Duodenal mucosa (tissue), 2 donors: ENCODE data around the gene NGFR.
A peak's percentile ranks its signal among the peaks of the same experiment; 100 is the strongest.

Experiments used
- H3K27ac ChIP-seq: one replicate; pipeline ENCODE4 v1.7.0; 2013; ENCODE audit warnings: low read depth, low read length
- H3K27me3 ChIP-seq, 2 donors: one replicate each; pipeline ENCODE4 v1.7.0; 2013; ENCODE audit warnings: low read length in 2 of 2, control low read depth in 1 of 2; ENCODE audit not compliant: insufficient read depth in 2 of 2, control insufficient read depth in 1 of 2
- H3K36me3 ChIP-seq, 2 donors: one replicate each; pipeline ENCODE4 v1.7.0; 2013; ENCODE audit warnings: low read length in 2 of 2, control low read depth in 1 of 2; ENCODE audit not compliant: insufficient read depth in 2 of 2, control insufficient read depth in 1 of 2
- H3K4me1 ChIP-seq, 2 donors: one replicate each; pipeline ENCODE4 v1.7.0; 2013; ENCODE audit warnings: low read length in 2 of 2, control low read depth in 1 of 2; ENCODE audit not compliant: insufficient read depth in 2 of 2, control insufficient read depth in 1 of 2
- H3K4me3 ChIP-seq, 2 donors: one replicate each; pipeline ENCODE4 v1.7.0; 2013; ENCODE audit warnings: low read length in 2 of 2, low read depth in 1 of 2
- H3K9ac ChIP-seq, 2 donors: one replicate each; pipeline ENCODE4 v1.7.0; 2013; ENCODE audit warnings: low read length in 2 of 2, low read depth in 1 of 2
- H3K9me3 ChIP-seq, 2 donors: one replicate each; pipeline ENCODE4 v1.7.0; 2013; ENCODE audit warnings: low read length in 2 of 2, control low read depth in 1 of 2; ENCODE audit not compliant: control insufficient read depth in 1 of 2

NGFR gene

GRCh38 chr17:49551221-49552069 is 56.4 kb downstream of the NGFR start:
- no peaks in the 10 kb centered on the region for H3K27me3 ChIP-seq
- no peaks in the 10 kb centered on the region for H3K36me3 ChIP-seq
- H3K4me1 ChIP-seq, result peaks cover 4 to 11% of the 10 kb centered on the region in 2 donors
- no peak overlapping the region for H3K9ac ChIP-seq
- no peaks in the 10 kb centered on the region for H3K9me3 ChIP-seq
- H3K27ac ChIP-seq, result no peak overlapping the region
- H3K4me3 ChIP-seq, result no peak overlapping the region

GRCh38 chr17:49552070-49552751 is 57.1 kb downstream of the NGFR start:
- no peaks in the 10 kb centered on the region for H3K27me3 ChIP-seq
- H3K4me3 ChIP-seq, result no peak overlapping the region
- H3K4me1 ChIP-seq, result peaks cover 4 to 12% of the 10 kb centered on the region in 2 donors
- H3K36me3 ChIP-seq, result no peaks in the 10 kb centered on the region
- H3K27ac ChIP-seq, result no peak overlapping the region
- H3K9ac ChIP-seq, result no peak overlapping the region
- no peaks in the 10 kb centered on the region for H3K9me3 ChIP-seq

- Histone ChIP-seq H3K4me3 (no peak overlapping the region), H3K27ac (no peak overlapping the region), H3K4me1 (peaks cover 4 to 12% of the 10 kb centered on the region in 2 donors), H3K9me3 (no peaks in the 10 kb centered on the region), H3K36me3 (no peaks in the 10 kb centered on the region), H3K9ac (no peak overlapping the region), H3K27me3 (no peaks in the 10 kb centered on the region)
These were observed 58.7 kb downstream of the NGFR start for GRCh38 chr17:49553676-49554335.

GRCh38 chr17:49554694-49555494 is 59.8 kb downstream of the NGFR start:
- Histone ChIP-seq H3K9ac (no peak overlapping the region), H3K4me3 (no peak overlapping the region), H3K27ac (no peak overlapping the region), H3K9me3 (no peaks in the 10 kb centered on the region), H3K27me3 (no peaks in the 10 kb centered on the region), H3K4me1 (peaks cover 4 to 12% of the 10 kb centered on the region in 2 donors), H3K36me3 (no peaks in the 10 kb centered on the region)

GRCh38 chr17:49555495-49556222 is 60.6 kb downstream of the NGFR start:
- no peak overlapping the region for H3K4me3 ChIP-seq
- H3K27me3 ChIP-seq, result no peaks in the 10 kb centered on the region
- no peak overlapping the region for H3K27ac ChIP-seq
- H3K36me3 ChIP-seq, result no peaks in the 10 kb centered on the region
- no peaks in the 10 kb centered on the region for H3K9me3 ChIP-seq
- H3K4me1 ChIP-seq, result peaks cover 4 to 12% of the 10 kb centered on the region in 2 donors
- peak overlapping the region in 1 of 2 donors; percentile 18 for H3K9ac ChIP-seq

GRCh38 chr17:49556223-49556943 is 61.3 kb downstream of the NGFR start:
- peak overlapping the region in 1 of 2 donors; percentile 18 for H3K9ac ChIP-seq
- H3K36me3 ChIP-seq, result no peaks in the 10 kb centered on the region
- H3K9me3 ChIP-seq, result no peaks in the 10 kb centered on the region
- no peak overlapping the region for H3K27ac ChIP-seq
- H3K4me1 ChIP-seq, result peaks cover 3 to 10% of the 10 kb centered on the region in 2 donors
- H3K27me3 ChIP-seq, result no peaks in the 10 kb centered on the region
- peak overlapping the region in 1 of 2 donors; percentile 43 for H3K4me3 ChIP-seq

- H3K9me3 ChIP-seq, result no peaks in the 10 kb centered on the region
- H3K4me3 ChIP-seq, result no peak overlapping the region
- H3K4me1 ChIP-seq, result peaks cover 0 to 6% of the 10 kb centered on the region in 2 donors
- H3K27me3 ChIP-seq, result no peaks in the 10 kb centered on the region
- no peak overlapping the region for H3K27ac ChIP-seq
- H3K9ac ChIP-seq, result no peak overlapping the region
- no peaks in the 10 kb centered on the region for H3K36me3 ChIP-seq
These were observed 62.4 kb downstream of the NGFR start for GRCh38 chr17:49557312-49558024.
